AG09319 (cell line): ENCODE measurements around the gene LTA.

Experiments used
- DNase-seq: peaks from one replicate; pipeline ENCODE4 v3.0.0-alpha.2; 2010; ENCODE audit warnings: low read depth; ENCODE audit errors: extremely low read depth
- CTCF ChIP-seq: IDR thresholded peaks from 2 replicates; pipeline ENCODE4 v1.5.1; 2011; ENCODE audit warnings: low read depth, mild to moderate bottlenecking, inconsistent platforms, low read length, moderate library complexity

Gene LTA

DNA sequence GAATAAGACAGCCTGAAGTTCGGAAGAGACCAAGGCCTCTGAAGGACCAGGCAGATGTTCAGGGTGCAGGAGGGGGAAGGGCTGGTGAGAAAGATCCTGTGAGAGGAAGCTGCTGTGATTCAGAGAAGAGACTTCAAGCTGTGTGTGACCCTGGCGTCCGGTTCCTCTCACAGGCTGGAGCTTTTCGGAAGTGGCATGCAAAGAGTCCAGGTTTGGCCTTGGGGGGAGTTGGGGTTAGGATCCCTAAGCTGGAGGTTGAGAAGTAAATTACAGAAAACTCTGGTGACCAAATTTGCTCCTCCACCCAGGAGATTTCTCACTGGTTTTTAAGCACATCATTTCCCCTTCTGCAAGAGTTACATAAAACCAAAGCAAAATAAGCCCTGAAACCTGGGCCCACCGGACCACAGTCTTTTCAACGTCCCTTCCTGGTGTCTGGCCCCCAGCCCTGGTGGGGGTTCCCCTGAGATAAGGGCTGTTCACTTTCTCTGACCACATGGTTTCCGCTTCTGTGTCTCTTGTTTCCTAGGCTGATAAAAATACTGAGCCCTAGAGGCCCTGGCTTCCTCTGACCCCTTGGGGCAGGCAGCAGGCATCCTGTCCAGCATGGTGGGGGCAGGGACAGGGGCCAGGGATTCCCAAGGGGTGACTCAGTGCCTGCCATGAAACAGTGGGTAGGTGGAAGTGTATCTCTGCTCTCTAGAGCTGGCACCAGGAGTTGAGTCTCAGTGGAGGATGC is 12.0 kb upstream of the LTA start:
- TF ChIP-seq CTCF, result no peak
- DNase-seq, result no peak

- no peak for DNase-seq
- no peak for TF ChIP-seq CTCF
Observed at GRCh38 chr6:31560697-31561058, 11.4 kb upstream of the LTA start.

- no peak for TF ChIP-seq CTCF
- no peak for DNase-seq
Observed at GRCh38 chr6:31567531-31568370, 4.3 kb upstream of the LTA start.

DNA sequence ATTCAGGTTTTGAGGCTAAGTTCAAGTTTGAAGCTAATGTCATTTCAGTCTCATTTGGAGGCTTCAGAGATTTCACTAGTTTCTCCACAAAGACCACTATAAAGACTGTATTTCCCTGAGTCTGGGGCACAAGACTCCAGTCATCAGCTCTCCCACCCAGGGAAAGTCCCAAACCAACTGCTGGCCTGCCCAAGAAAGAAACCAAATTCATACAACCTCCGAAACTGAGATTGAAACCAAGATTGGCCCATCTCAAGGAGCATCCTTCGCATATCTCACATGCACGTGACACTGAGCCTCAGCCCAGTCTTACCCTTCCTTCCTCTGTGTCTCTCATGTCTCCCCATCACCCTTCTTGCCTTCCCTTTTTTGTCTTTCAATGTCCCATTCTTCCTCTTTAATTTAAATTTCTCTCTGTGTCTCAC is 3.5 kb upstream of the LTA start:
- no peak for TF ChIP-seq CTCF
- DNase-seq, result no peak

DNA sequence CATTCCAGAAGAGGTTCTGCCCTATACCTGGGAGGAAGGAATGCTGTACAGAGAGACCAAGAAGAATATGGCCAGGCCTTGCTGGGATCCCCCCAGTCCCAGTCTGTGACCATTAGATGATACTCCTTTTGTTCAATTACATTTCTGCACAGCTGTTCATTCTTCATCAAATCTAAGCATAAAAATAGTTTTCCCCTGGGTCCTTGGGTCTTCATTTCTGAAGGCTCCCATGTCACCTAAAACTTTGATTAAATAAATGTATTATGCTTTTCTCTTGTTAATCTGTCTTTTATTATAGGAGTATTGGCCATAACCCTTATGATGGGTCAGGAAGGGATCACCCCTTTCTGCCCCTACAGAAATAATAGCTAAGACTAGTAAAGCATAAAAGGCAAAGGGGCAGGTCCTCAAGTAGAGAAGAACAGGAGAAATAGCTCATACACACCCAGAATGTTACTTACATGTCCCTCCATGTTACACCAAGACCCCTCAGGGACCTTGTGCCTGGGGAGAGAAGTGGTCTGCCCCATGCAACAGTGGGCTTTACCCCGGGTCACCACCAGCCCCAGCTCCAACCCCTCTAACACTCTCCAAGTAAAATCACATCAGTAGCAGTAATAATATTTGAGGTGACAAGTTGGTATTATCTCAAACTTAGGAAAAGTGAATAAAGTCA is 2.1 kb upstream of the LTA start:
- TF ChIP-seq CTCF, result no peak
- no peak for DNase-seq

GRCh38 chr6:31573239-31574105 is 1.4 kb downstream of the LTA start:
- DNase-seq, result no peak
- no peak for TF ChIP-seq CTCF
